GM18870 (cell line): Measurements from ENCODE around the gene HELZ.
"Not testable (repeated sequence)": the region's sequence is repeated elsewhere in the genome, so short reads cannot be mapped to it uniquely, and the experiment has no call there.

Experiments
- ATAC-seq: cut with Tn5 transposase; IDR thresholded peaks from one replicate; pipeline ENCODE4 v1.9.1; 2021; ENCODE audit warnings: moderate library complexity; ENCODE audit not compliant: unreplicated experiment

The HELZ gene, protein sequence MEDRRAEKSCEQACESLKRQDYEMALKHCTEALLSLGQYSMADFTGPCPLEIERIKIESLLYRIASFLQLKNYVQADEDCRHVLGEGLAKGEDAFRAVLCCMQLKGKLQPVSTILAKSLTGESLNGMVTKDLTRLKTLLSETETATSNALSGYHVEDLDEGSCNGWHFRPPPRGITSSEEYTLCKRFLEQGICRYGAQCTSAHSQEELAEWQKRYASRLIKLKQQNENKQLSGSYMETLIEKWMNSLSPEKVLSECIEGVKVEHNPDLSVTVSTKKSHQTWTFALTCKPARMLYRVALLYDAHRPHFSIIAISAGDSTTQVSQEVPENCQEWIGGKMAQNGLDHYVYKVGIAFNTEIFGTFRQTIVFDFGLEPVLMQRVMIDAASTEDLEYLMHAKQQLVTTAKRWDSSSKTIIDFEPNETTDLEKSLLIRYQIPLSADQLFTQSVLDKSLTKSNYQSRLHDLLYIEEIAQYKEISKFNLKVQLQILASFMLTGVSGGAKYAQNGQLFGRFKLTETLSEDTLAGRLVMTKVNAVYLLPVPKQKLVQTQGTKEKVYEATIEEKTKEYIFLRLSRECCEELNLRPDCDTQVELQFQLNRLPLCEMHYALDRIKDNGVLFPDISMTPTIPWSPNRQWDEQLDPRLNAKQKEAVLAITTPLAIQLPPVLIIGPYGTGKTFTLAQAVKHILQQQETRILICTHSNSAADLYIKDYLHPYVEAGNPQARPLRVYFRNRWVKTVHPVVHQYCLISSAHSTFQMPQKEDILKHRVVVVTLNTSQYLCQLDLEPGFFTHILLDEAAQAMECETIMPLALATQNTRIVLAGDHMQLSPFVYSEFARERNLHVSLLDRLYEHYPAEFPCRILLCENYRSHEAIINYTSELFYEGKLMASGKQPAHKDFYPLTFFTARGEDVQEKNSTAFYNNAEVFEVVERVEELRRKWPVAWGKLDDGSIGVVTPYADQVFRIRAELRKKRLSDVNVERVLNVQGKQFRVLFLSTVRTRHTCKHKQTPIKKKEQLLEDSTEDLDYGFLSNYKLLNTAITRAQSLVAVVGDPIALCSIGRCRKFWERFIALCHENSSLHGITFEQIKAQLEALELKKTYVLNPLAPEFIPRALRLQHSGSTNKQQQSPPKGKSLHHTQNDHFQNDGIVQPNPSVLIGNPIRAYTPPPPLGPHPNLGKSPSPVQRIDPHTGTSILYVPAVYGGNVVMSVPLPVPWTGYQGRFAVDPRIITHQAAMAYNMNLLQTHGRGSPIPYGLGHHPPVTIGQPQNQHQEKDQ (N-terminal part only)

DNA sequence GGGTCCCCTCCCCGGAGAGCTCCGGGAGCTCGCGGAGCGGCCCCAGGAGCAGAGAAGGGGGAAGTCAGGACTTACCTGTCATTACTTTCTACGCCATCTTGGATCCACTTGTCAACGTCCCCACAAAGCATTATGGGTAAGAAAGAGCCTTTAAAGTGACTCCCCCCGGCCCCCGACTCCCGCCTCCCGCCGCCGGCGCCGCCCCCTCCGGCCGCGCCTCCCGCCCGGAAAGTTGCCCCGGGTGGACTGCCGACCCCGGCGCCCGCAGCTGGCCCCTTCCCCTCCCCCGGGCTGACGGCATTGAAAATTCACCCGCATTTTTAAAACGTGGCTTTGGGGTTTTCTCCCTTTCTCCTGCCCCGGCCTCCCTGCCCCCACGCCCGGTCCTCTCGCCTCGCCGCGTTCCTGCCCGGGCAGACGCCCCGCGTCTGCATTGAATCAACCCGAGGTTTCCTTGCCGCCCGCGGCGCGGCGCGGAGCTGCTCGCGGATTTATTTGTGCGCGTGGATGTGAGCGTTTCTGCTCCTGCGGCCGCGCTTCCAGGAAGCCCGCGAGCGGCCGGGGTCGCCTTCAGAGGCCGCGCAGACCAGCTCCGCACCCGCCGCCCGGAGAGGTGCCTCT, at the start of gene HELZ:
Gene HELZ, minus strand, starts transcription at position 124 of the 621 bp plus-strand sequence. CDS start 26,392 bp downstream, outside the sequence.
- ATAC-seq: peak; percentile 38

DNA sequence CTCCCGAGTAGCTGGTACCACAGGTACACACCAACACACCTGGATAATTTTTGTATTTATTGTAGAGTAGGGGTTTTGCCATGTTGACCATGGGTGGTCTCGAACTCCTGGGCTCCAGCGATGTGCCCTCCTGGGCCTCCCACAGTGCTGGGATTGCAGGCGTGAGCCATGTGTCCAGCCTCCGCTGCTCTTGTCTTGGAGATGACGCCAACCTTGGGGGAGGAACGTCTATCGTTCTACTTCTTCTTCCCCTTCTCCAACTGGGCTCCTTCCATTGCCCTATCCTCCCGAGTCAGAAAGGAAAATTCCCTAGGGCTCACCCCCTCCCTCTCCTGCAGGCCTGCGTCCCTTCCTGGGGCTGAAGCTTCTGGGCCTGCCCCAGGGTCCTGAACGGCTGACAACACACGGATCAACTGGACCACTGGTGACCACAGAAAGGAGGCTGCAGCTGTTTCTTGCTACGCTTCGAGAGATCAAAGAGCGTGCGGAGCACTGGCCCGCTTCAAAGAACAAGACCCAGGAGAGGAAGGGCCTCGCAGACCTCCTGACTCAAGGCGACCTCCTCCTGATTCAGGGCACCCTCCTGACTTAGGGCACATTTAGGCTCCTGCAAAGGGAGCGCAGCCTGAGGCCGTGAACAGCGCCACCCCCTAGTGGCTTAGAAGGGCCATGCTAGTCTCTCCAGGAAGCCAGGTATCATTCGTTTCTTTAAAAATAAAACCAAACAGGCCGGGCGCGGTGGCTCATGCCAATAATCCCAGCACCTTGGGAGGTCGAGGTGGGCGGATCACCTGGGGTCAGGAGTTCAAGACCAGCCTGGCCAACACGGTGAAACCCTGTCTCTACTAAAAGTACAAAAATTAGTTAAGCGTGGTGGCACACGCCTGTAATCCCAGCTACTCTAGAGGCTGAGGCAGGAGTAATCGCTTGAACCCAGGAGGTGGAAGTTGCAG, 48.5 kb upstream of the HELZ start:
- ATAC-seq: no peak

DNA sequence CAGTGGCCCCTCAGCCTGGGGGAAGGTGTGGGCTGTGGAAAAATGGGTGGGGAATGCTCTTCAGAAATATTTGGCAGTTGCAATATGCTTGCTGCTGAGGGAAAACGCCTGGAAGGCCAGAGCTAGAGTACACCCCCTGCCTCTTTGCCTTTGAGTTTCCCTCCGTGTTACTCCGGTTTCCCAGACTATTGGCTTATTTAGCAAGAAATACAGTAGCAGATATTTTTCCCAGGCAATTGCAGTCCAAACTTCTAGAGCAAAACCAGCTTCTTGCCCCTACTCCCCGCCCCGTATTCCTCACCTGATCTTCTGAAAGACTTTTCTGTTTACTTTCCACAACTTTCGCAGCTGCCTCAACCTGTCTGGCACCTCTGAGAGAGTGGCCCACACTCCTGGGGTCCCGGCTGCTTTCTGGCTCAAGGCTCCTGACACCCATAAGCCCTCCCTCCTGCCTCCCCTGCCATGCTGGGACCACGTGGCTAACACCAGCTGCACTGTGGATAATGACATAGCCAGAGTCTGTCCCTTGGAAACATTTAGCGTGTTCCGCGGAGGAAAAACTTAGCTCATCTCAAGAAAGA, 45.8 kb upstream of the HELZ start:
- ATAC-seq: no peak

DNA sequence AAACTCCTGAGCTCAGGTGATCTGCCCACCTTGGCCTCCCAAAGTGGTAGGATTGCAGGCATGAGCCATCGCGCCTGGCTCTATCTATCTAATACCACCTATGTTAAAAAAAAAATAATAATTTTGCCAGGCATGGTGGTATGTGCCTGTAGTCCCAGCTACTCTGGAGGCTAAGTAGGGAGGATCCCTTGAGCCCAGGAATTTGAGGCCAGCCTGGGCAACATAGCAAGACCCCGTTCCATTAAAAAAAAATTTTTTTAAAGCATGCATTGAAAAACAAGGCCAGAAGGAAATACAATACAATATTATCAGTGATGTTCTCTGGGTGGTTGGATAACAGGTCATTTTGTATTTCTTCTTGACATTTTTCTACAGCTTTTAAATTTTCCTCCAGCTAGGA, 45.2 kb upstream of the HELZ start:
- no peak for ATAC-seq

DNA sequence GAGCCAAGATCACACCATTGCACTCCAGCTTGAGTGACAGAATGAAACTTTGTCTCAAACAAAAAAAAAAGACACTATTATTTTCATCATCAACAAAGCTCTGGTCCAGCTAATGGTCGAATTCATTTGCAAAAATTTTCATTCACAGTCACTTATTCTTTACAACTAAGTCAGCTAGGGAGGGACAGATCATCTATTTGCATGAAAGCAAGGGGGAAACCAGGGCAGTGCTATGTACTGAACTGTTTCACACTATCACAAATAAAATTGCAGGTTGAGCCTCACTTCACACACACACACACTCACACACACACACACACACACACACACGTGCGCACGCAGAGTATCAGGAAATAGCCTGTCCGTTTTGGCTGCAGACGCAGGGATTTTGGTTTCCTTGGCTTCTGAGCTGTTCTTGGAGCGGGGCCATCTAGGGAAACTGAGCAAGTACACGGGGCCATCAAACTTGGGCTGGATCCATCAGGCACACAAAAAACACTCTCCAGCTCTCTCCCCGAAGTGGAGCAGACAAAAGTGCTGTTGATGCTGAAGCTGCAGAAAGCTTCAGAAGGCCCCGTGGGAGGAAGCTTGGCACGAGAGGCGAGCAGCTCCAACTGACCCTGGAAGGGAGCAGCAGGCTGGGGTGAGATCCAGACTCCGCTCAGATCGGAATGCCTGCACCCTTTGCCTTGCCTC, 44.3 kb upstream of the HELZ start:
- no peak for ATAC-seq

DNA sequence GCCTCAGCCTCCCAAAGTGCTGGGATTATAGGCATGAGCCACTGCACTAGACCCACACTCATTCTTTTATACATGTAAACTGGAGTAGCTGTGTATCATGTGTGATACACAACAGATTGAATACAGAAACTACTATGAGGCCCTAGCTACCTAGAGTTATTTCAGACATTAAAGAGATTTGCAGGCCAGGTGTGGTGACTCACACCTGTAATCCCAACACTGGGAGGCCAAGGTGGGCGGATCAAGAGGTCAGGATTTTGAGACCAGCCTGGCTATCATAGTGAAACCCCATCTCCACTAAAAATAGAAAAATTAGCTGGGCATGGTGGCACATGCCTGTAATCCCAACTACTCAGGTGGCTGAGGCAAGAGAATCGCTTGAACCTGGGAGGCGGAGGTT, 41.8 kb upstream of the HELZ start:
- not testable (repeated sequence) for ATAC-seq

DNA sequence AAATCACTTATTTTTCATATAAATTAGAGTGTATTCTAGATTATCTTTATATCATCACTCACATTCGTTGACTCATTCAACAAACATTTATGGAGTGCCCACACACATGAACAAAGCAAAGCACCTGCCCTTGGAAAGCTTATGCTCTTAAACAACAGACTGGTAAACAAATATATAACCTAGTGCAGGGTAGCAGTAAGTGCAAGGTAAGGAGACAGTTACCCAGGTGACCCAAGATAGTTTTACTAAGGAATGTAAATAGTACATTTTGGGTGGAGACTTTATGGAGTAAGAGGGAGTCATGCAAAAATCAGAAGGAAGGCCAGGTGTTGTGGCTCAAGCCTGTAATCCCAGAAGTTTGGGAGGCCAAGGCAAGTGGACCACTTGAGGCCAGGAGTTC, 40.4 kb upstream of the HELZ start:
- ATAC-seq: no peak

DNA sequence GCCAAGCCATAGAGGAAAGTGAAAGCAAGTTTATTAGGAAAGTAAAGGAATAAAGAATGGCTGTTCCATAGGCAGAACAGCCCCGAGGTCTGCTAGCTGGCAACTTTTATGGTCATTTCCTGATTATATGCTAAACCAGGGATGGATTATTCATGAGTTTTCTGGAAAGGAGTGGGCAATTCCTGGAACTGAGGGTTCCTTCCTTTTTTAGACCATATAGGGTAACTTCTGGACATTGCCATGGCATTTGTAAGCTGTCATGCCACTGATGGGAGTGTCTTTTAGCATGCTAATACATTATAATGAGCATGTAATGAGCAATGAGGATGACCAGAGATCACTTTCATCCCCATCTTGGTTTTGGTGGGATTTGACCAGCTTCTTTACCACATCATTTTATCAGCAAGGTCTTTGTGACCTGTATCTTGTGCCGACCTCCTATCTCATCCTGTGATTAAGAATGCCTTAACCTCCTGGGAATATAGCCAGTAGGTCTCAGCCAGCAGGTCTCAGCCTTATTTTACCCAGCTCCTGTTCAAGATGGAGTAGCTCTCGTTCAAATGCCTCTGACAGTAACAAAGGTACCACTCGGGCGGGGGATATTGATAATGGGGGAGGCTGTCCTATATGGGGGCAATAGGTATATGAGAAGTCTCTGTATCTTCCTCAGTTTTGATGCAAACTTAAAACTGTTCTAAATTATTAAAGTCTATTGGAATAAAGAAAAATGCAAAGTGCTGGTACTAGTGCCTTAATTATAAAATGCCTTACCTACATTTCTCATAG, 38.9 kb upstream of the HELZ start:
- ATAC-seq: no peak

DNA sequence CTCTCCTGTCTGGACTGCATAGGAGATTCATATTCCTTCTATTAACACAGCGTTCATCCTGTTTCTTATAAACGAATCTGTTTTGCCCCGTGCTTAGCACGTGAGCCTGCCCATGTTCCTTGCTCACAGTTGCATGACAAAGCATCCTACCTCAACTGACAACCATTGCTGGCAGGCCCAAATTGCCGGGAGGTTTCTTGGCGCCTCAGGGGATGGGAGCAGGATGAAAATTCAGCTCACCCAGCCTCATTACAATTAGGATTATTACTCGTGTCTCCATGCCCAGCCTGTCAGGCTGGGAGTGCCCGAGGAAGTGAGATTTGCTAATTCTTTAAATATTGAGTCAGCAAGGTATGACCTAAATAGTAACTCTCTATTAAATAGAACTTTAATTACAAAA, 36.7 kb upstream of the HELZ start:
- ATAC-seq: no peak

DNA sequence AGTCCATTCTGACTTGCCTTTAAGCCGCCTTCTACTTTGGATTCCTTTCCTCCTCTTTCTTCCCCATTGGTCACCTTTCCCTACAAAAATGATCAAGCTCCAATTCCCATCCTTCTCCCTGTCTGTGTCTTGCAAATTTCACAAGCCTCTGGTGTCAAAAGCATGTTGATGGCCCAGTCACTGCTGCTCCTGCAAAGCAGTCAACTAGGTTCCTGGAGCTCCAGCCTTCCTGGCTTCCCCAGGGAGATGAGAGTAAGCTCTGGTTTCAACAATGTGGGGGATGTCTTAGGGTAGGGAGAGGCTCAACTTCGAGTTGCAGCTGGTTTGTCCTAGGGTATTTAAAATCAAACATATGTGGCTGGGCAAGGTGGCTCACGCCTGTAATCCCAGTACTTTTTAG, 36.1 kb upstream of the HELZ start:
- no peak for ATAC-seq

DNA sequence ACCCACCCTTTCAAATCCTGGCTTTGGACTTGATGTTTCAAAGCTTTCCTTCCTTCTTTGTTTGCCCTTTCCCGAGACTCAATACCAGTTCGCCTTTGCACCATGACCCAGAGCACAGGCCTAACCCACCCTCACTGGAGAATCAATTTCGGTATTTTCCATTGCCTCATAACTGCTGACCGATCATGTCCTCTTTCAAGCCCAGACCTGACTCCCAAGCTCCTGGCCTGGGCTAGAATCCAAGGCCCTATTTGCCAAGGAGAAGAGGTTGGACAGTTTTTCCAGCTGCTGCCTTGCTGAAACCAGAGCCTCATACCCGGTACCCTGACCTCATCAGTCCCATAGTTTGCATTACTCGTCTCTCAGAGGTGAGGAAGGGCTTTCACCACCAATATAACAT, 35.3 kb upstream of the HELZ start:
- ATAC-seq: no peak

DNA sequence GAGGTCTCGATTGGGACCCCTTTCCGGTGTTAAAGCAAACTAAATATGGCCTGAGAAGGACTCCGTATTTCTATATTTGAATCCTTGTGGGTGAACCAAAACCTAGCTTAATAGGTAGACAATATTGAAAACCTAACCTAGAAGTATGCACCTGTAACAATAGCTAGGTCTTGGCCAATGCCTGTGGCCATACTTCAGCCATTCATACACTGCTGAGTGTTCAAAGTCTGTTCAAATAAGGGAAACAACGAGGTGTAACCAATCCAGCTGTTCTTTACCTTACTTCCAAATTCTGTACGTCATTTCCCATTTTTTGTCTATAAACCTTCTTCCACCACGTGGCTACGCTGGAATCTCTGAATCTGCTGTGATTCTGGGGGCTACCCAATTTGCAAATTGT, 34.1 kb upstream of the HELZ start:
- no peak for ATAC-seq

DNA sequence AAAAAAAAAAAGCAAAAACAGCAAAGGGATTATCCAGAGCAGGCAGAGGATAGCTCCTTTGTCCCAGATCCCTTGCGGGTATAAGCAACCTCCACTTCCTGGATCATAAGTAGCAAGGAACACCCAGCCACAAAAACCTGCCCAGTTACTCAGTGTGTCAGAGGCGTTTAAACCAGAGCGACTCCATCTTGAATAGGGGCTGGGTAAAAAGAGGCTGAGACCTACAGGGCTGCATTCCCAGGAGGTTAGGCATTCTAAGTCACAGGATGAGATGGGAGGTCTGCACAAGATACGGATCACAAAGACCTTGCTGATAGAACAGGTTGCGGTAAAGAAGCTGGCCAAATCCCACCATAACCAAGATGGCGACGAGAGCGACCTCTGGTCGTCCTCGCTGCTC, 33.4 kb upstream of the HELZ start:
- no peak for ATAC-seq

DNA sequence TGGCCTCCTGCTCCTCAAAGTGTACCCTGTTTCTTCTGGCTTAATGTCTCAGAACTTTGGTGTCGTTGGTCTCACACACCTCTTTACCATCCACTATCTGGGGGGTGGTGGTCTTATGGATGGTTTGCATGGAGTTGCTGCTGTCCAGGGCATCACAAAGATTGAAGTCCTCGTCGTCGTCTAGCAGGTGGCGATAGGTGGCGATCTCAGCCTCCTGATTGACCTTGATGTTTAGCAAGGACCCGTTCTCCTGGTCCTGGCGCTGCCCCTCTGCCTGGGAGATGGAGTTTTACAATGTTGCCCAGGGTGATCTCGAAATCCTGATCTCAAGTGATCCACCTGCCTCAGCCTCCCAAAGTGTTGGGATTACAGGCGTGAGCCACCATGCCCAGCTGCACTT, 31.1 kb upstream of the HELZ start:
- ATAC-seq: no peak

DNA sequence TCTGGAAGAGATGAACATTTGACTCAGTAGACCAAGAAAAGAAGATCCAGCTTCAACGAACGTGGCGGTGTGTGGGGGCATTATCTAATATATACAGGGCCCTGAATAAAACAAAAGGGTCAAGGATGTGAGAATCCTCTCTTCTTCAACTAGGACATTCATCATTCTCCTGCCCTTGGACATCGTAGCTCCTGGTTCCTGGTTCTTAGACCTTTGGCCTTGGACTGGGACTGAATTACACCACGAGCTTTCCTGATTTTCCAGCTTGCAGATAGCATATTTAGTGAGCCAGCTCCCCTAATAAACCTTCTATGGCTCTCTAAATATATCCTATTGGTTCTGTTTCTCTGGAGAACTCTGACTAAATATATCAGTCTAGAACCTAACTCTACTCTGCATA, 29.5 kb upstream of the HELZ start:
- no peak for ATAC-seq

DNA sequence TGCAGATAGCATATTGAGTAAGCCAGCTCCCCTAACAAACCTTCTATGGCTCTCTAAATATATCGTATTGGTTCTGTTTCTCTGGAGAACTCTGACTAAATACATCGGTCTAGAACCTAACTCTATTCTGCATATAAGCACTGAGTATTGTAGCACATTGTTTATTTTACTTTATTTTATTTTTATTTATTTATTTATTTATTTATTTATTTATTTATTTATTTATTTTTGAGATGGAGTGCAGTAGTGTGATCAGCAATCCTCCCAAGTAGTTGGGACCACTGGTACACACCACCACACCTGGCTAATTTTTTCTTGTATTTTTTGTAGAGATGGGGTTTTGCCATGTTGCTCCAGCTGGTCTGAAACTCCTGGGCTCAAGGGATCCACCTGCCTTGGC, 28.9 kb upstream of the HELZ start:
- no peak for ATAC-seq

DNA sequence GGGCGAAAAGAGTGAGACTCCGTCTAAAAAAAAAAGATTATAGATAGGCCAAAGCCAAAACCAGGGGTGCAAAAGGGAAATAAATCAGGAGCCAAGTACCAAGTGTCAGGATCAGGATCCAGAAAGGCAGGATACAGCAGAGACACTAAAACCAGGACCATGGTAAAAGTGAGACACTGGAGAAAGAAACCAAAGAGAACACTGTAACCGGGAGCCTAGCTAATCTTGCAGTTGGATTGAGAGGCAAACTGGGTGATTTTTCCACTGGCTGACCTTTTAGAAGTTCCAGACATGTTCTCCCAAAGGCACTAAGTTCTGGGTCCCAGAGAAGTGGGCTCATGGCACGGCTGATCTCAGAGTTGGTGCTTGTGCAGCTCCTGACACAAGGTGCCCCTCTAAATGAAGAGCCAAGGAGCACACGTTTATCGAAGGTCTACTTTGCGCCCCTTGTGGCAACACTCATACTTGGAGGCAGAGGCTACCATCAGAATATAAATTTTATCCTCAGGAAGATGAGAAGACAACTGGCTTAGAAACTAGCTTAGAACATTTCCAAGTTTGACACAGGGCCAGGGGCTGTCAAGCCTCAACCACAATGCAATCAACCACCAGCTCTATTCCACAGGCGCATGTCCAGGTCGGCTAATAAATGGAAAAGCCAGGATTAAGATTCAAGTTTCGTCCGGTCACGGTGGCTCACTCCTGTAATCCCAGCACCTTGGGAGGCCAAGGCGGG, 27.5 kb upstream of the HELZ start:
- ATAC-seq: no peak
